Jurkat, Clone E6-1 (cell line): Measurements from ENCODE around the gene TSPAN11. TPM values are rescaled to one million over a fixed set of nuclear protein-coding genes. Genes with fewer than 3 reads are reported as not detected.
"Not testable (repeated sequence)": the region's sequence is repeated elsewhere in the genome, so short reads cannot be mapped to it uniquely, and the experiment has no call there.

ENCODE experiments used
- DNase-seq: peaks from one replicate; pipeline ENCODE4 v3.0.0-alpha.2; 2011; ENCODE audit warnings: low read depth, low spot score
- H3K4me3 ChIP-seq: 2 replicates; pipeline ENCODE4 v1.5.1; 2011; ENCODE audit warnings: mild to moderate bottlenecking, low read length, control low read depth, moderate library complexity
- polyA plus RNA-seq: library from polyadenylated mRNA; unstranded; fragments of >200 nt; gene quantifications from one replicate; pipeline ENCODE4 v1.2.1, GENCODE V29; 2012; ENCODE audit warnings: missing spikeins; ENCODE audit not compliant: insufficient read length, insufficient read depth

The TSPAN11 gene
- polyA plus RNA-seq = 0.44 TPM

- no peak within 1 kb of the TSS for H3K4me3 ChIP-seq
- no peak for DNase-seq
Measured at GRCh38 chr12:30926243-30927221, at the start of gene TSPAN11. Gene TSPAN11, plus strand, starts transcription at chr12:30926748. Its CDS starts 27,244 bp downstream, at chr12:30953992.

GRCh38 chr12:30877105-30877875 is 49.3 kb upstream of the TSPAN11 start:
- no peak overlapping the region for H3K4me3 ChIP-seq
- DNase-seq = no peak

- DNase-seq = no peak
- no peak overlapping the region for H3K4me3 ChIP-seq
Measured at GRCh38 chr12:30878024-30878423, 48.5 kb upstream of the TSPAN11 start.

GRCh38 chr12:30880061-30880460 is 46.5 kb upstream of the TSPAN11 start:
- H3K4me3 ChIP-seq = no peak overlapping the region
- DNase-seq = no peak

- H3K4me3 ChIP-seq = no peak overlapping the region
- DNase-seq = no peak
Measured at GRCh38 chr12:30880813-30881212, 45.7 kb upstream of the TSPAN11 start.

GRCh38 chr12:30882706-30883105 is 43.8 kb upstream of the TSPAN11 start:
- DNase-seq = no peak
- H3K4me3 ChIP-seq = no peak overlapping the region

GRCh38 chr12:30884799-30885198 is 41.7 kb upstream of the TSPAN11 start:
- DNase-seq = no peak
- no peak overlapping the region for H3K4me3 ChIP-seq

- no peak for DNase-seq
- no peak overlapping the region for H3K4me3 ChIP-seq
Measured at GRCh38 chr12:30885321-30885720, 41.2 kb upstream of the TSPAN11 start.

- H3K4me3 ChIP-seq = no peak overlapping the region
- DNase-seq = no peak
Measured at GRCh38 chr12:30887226-30887625, 39.3 kb upstream of the TSPAN11 start.

- H3K4me3 ChIP-seq = no peak overlapping the region
- DNase-seq = no peak
Measured at GRCh38 chr12:30888241-30888640, 38.3 kb upstream of the TSPAN11 start.

GRCh38 chr12:30894531-30894930 is 32.0 kb upstream of the TSPAN11 start:
- H3K4me3 ChIP-seq, DNase-seq: not testable (repeated sequence)

GRCh38 chr12:30896461-30896860 is 30.1 kb upstream of the TSPAN11 start:
- DNase-seq = no peak
- no peak overlapping the region for H3K4me3 ChIP-seq

- H3K4me3 ChIP-seq = no peak overlapping the region
- DNase-seq = no peak
Measured at GRCh38 chr12:30898846-30899245, 27.7 kb upstream of the TSPAN11 start.

GRCh38 chr12:30900351-30900750 is 26.2 kb upstream of the TSPAN11 start:
- H3K4me3 ChIP-seq = no peak overlapping the region

GRCh38 chr12:30902001-30902400 is 24.5 kb upstream of the TSPAN11 start:
- no peak overlapping the region for H3K4me3 ChIP-seq
- DNase-seq = no peak

More at GRCh38 chr12:30900351-30900750, 26.2 kb upstream of the TSPAN11 start:
- no peak for DNase-seq

GRCh38 chr12:30902596-30902995 is 24.0 kb upstream of the TSPAN11 start:
- no peak for DNase-seq
- no peak overlapping the region for H3K4me3 ChIP-seq

GRCh38 chr12:30905463-30906009 is 21.0 kb upstream of the TSPAN11 start:
- H3K4me3 ChIP-seq = no peak overlapping the region
- DNase-seq = no peak

GRCh38 chr12:30908076-30908721 is 18.3 kb upstream of the TSPAN11 start:
- no peak overlapping the region for H3K4me3 ChIP-seq
- DNase-seq = no peak

- H3K4me3 ChIP-seq = no peak overlapping the region
- no peak for DNase-seq
Measured at GRCh38 chr12:30908722-30909348, 17.7 kb upstream of the TSPAN11 start.
